SK-N-SH treated with all-trans-retinoic acid at 6 μM for 48 hours (cell line): ENCODE data around the gene NUP42.
A peak's percentile ranks its signal among the peaks of the same experiment; 100 is the strongest.

Experiments used
- ATAC-seq: fragments of 200-7000 bp; cut with Tn5 transposase; 3 replicates; pipeline ENCODE4 v1.9.1; 2020; ENCODE audit warnings: mild to moderate bottlenecking, moderate library complexity
- ARNTL ChIP-seq: fragments of 450-650 bp; formaldehyde crosslinking; IDR thresholded peaks from 2 replicates; pipeline ENCODE4 v1.5.0; 2020; ENCODE audit warnings: low read depth, mild to moderate bottlenecking, moderate library complexity, borderline replicate concordance
- BACH2 ChIP-seq: fragments of 250-450 bp; sonication (Bioruptor Pico); IDR thresholded peaks from 2 replicates; pipeline ENCODE4 v1.9.0; 2021; ENCODE audit warnings: mild to moderate bottlenecking, borderline replicate concordance
- CSDC2 ChIP-seq: fragments of 250-450 bp; sonication (Bioruptor Pico); IDR thresholded peaks from 2 replicates; pipeline ENCODE4 v1.5.0; 2020; ENCODE audit warnings: mild to moderate bottlenecking, moderate library complexity
- CSRNP3 ChIP-seq: fragments of 250-450 bp; sonication (Bioruptor Pico); IDR thresholded peaks from 2 replicates; pipeline ENCODE4 v1.5.1; 2021; ENCODE audit warnings: mild to moderate bottlenecking, moderate library complexity
- GLIS3 ChIP-seq: fragments of 250-450 bp; sonication (Bioruptor Pico); IDR thresholded peaks from 2 replicates; pipeline ENCODE4 v1.5.0; 2020; ENCODE audit warnings: mild to moderate bottlenecking, moderate library complexity
- ISL1 ChIP-seq: fragments of 250-450 bp; sonication (Bioruptor Pico); IDR thresholded peaks from 2 replicates; pipeline ENCODE4 v2.1.2; 2022; ENCODE audit warnings: mild to moderate bottlenecking, moderate library complexity
- OSR1 ChIP-seq: fragments of 250-450 bp; sonication (Bioruptor Pico); IDR thresholded peaks from 2 replicates; pipeline ENCODE4 v1.8.0; 2022; ENCODE audit warnings: moderate library complexity, mild to moderate bottlenecking, inconsistent platforms
- PATZ1 ChIP-seq: fragments of 250-450 bp; sonication (Bioruptor Pico); IDR thresholded peaks from 2 replicates; pipeline ENCODE4 v1.8.0; 2020; ENCODE audit warnings: mild to moderate bottlenecking, moderate library complexity, borderline replicate concordance
- POU6F1 ChIP-seq: fragments of 250-450 bp; sonication (Bioruptor Pico); IDR thresholded peaks from 2 replicates; pipeline ENCODE4 v1.8.0; 2021; ENCODE audit warnings: low read depth, mild to moderate bottlenecking, moderate library complexity, borderline replicate concordance
- PPARA ChIP-seq: fragments of 250-450 bp; sonication (Bioruptor Pico); IDR thresholded peaks from 2 replicates; pipeline ENCODE4 v1.5.0; 2020; ENCODE audit warnings: mild to moderate bottlenecking, borderline replicate concordance
- RARB ChIP-seq: fragments of 250-450 bp; sonication (Bioruptor Pico); IDR thresholded peaks from 2 replicates; pipeline ENCODE4 v1.8.0; 2021; ENCODE audit warnings: mild to moderate bottlenecking, moderate library complexity
- SNAI2 ChIP-seq: fragments of 250-450 bp; sonication (Bioruptor Pico); IDR thresholded peaks from 2 replicates; pipeline ENCODE4 v1.5.0; 2020; ENCODE audit warnings: mild to moderate bottlenecking, moderate library complexity
- TCF4 ChIP-seq: fragments of 250-450 bp; sonication (Bioruptor Pico); IDR thresholded peaks from 2 replicates; pipeline ENCODE4 v1.8.0; 2021; ENCODE audit warnings: mild to moderate bottlenecking, moderate library complexity, borderline replicate concordance
- TSHZ2 ChIP-seq: fragments of 250-450 bp; sonication (Bioruptor Pico); IDR thresholded peaks from 2 replicates; pipeline ENCODE4 v1.5.0; 2020; ENCODE audit warnings: mild to moderate bottlenecking, moderate library complexity
- ZC3H10 ChIP-seq: fragments of 250-450 bp; sonication (Bioruptor Pico); IDR thresholded peaks from 2 replicates; pipeline ENCODE4 v1.5.1; 2021; ENCODE audit warnings: mild to moderate bottlenecking, moderate library complexity
- ZFP3 ChIP-seq: fragments of 250-450 bp; sonication (Bioruptor Pico); IDR thresholded peaks from 2 replicates; pipeline ENCODE4 v1.5.0; 2020; ENCODE audit warnings: mild to moderate bottlenecking, moderate library complexity
- ZFP30 ChIP-seq: fragments of 450-650 bp; formaldehyde crosslinking; IDR thresholded peaks from 2 replicates; pipeline ENCODE4 v1.5.0; 2022; ENCODE audit warnings: mild to moderate bottlenecking, moderate library complexity
- ZNF565 ChIP-seq: fragments of 450-650 bp; formaldehyde crosslinking; conservative IDR thresholded peaks from 2 replicates; pipeline ENCODE4 v1.5.0; 2020; ENCODE audit warnings: low read depth, mild to moderate bottlenecking, moderate library complexity
- ZNF70 ChIP-seq: fragments of 450-650 bp; formaldehyde crosslinking; IDR thresholded peaks from 2 replicates; pipeline ENCODE4 v1.5.0; 2020; ENCODE audit warnings: mild to moderate bottlenecking, moderate library complexity
- ZNF8 ChIP-seq: fragments of 450-650 bp; formaldehyde crosslinking; IDR thresholded peaks from 2 replicates; pipeline ENCODE4 v1.5.0; 2020; ENCODE audit warnings: mild to moderate bottlenecking, moderate library complexity
- TF ChIP-seq, protein P1 (sequence below): fragments of 250-450 bp; sonication (Bioruptor Pico); IDR thresholded peaks from 2 replicates; pipeline ENCODE4 v1.5.1; 2020; ENCODE audit warnings: low read depth, mild to moderate bottlenecking, moderate library complexity

Gene NUP42

GRCh38 chr7:23205909-23206767 is 24.3 kb downstream of the NUP42 start:
- TF ChIP-seq RARB (CRISPR knock-in tag) (no peak), GLIS3 (CRISPR knock-in tag) (no peak), OSR1 (CRISPR knock-in tag) (no peak), TSHZ2 (CRISPR knock-in tag) (peak; percentile 76), TCF4 (CRISPR knock-in tag) (peak; percentile 89), SNAI2 (CRISPR knock-in tag) (no peak), ZNF565 (CRISPR knock-in tag) (no peak), CSRNP3 (CRISPR knock-in tag) (no peak)
- TF ChIP-seq, protein P1, sequence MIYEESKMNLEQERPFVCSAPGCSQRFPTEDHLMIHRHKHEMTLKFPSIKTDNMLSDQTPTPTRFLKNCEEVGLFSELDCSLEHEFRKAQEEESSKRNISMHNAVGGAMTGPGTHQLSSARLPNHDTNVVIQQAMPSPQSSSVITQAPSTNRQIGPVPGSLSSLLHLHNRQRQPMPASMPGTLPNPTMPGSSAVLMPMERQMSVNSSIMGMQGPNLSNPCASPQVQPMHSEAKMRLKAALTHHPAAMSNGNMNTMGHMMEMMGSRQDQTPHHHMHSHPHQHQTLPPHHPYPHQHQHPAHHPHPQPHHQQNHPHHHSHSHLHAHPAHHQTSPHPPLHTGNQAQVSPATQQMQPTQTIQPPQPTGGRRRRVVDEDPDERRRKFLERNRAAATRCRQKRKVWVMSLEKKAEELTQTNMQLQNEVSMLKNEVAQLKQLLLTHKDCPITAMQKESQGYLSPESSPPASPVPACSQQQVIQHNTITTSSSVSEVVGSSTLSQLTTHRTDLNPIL (CRISPR knock-in tag), result no peak
- ATAC-seq, result no peak

DNA sequence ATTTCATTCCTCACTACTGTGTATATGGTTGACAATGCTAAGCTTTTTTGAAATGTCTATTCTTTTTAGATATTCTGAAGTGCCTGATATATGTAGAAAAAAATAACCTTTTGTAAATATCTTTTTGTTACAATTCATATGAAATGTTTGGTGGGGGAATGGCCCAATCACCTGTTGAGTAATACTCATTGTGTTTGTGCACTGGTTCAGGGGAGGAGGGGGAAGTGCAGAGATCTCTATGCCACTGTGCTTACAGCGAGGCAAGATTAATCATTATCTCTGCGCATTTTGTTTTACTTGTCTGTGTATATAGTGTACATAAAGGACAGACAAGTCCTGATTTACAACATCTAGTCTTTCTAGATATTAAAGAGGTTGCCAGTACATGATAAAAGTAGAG is 25.2 kb downstream of the NUP42 start:
- no peak for ATAC-seq
- TF ChIP-seq PATZ1 (CRISPR knock-in tag), result no peak
- no peak for TF ChIP-seq ZNF8 (CRISPR knock-in tag)
- TF ChIP-seq ZFP3 (CRISPR knock-in tag), result no peak
- TF ChIP-seq SNAI2 (CRISPR knock-in tag), result no peak
- no peak for TF ChIP-seq ZFP30 (CRISPR knock-in tag)
- TF ChIP-seq OSR1 (CRISPR knock-in tag), result no peak
- no peak for TF ChIP-seq ARNTL (CRISPR knock-in tag)
- TF ChIP-seq BACH2 (CRISPR knock-in tag), result no peak
- no peak for TF ChIP-seq ISL1 (CRISPR knock-in tag)
- no peak for TF ChIP-seq POU6F1 (CRISPR knock-in tag)
- no peak for TF ChIP-seq RARB (CRISPR knock-in tag)
- no peak for TF ChIP-seq GLIS3 (CRISPR knock-in tag)
- TF ChIP-seq, protein P1 (CRISPR knock-in tag), result no peak
- no peak for TF ChIP-seq PPARA (CRISPR knock-in tag)
- TF ChIP-seq ZNF70, result no peak
- TF ChIP-seq CSRNP3 (CRISPR knock-in tag), result no peak
- TF ChIP-seq ZC3H10, result no peak
- no peak for TF ChIP-seq TCF4 (CRISPR knock-in tag)
- no peak for TF ChIP-seq CSDC2
- no peak for TF ChIP-seq TSHZ2 (CRISPR knock-in tag)
